Measurements from ENCODE around the gene NQO1.
"Not testable (repeated sequence)": the region's sequence is repeated elsewhere in the genome, so short reads cannot be mapped to it uniquely, and the experiment has no call there.

NQO1 gene

DNA sequence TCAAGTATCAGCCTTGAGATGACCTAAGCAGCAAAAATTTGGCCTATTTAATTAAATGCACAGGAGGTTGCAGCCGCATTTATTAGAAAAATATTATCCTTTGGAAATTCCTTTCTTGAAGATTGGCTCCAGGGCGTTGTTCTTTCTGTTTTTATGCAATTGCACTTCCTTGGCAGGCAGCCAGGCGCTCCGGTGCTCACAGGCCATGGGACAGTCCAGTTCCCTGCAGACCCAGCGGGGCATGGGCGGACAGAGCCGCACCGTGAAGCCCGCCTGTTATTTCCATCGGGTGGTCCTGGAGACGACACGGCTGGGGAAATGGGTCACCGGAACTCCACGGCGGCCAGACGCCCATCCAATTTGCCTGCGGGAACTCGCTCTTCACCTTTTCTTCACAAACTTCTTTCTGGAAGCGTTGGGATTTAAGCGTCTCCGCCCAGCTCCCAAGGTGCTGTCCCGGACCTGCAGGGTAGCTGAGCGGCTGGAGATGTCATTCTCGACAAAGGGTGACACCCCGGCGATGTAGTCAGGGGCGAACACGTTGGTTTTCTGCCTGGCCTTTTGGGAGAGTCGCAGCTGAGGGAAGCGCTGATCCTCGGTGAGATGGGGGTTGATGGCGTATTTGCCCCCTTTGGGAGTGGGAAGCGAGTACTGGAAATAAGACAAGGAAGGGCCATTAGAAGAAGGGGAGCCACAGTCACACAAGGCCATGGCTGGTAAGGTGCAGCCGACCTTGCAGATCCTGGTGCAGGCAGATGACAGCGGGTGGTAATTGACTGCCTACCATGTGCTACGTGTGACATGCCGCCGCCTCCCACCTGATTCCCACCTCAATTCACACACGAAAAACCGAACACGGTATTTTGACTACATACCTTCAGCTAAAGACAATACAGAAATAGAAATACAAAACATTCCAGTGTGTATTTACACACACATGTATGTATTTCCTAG is 15.9 kb upstream of the NQO1 start:
- peak; percentile 47 for DNase-seq (ENCODE audit: low spot score)

DNA sequence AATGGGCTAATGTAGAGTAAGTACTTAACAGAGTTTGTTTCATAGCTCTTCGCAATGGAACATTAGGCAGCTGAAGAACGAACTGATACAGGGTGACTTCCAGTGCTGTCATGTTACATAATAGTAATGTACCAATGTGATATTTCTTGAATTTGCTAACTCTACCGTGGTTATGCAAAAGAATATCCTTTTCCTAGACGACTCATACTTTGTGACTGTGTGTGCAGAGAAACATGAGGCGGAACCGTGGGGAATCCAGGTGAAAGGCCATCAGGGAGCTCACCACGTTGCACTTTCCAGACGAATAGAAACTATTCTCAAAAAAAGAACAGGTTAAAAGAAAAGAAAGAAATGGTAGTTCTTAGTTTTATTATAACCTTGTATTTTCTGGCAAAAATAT is 15.2 kb upstream of the NQO1 start:
- DNase-seq (ENCODE audit: low spot score), result peak; percentile 35

DNA sequence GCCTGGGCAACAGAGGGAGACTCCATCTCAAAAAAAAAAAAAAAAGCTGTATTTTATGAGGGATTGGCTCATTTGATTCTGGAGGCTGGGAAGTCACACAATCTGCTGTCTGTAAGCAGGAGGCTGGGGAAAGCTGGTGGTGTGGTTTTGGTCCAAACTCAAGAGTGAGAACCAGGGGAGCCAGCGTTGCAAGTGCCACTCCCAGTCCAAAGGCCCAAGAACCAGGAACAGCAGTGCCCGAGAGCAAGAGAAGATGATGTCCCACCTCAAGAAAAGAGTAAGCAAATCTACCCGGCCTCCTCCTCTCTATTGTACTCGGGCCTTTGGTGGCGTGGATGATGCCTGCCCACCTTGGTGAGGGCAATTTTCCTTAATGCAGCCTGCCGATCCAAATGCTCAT is 5.7 kb upstream of the NQO1 start:
- no peak for DNase-seq (ENCODE audit: low spot score)

DNA sequence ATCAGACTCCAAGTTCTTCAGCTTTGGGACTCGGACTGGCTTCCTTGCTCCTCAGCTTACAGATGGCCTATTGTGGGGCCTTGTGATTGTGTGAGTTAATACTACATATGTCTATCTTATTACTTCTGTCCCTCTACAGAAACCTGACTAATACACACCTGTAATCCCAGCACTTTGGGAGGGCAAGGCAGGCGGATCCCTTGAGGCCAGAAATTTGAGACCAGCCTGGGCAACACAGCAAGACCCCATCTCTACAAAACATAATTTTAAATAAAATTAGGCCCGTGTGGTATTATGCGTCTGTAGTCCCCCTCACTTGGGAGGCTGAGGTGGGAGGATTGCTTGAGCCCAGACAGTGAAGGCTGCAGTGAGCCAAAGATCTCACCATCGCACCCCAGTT is 4.9 kb upstream of the NQO1 start:
- DNase-seq (ENCODE audit: low spot score), result not testable (repeated sequence)

DNA sequence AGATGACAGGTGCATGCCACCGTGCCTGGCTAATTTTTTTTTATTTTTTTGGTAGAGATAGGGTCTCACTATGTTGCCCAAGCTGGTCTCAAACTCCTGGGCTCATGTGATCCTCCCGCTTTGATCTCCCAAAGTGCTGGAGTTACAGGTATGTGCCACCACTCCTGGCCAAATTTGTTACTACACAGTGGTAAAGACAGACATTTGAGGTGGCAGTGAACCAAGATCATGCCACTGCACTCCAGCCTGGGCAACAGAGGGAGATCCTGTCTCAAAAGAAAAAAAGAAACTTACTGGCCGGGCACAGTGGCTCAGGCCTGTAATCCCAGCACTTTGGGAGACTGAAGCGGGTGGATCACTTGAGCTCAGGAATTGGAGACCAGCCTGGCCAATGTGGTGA is 2.7 kb upstream of the NQO1 start:
- DNase-seq (ENCODE audit: low spot score), result not testable (repeated sequence)

DNA sequence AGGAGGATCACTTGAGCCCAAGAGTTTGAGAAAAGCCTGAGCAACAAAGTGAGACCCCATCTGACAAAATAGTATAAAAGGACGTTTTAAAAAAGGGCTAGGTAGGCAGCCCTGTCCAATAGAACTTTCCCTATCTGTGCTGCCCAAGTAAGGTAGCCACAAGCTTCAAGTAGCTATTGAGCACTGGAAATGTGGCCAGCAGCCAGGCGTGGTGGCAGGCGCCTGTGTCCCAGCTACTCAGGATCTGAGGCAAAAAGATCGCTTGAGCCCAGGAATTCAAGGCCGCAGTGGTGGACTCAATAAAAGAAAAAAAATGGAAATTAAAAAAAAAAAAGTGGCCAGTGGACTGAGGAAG is 1.5 kb upstream of the NQO1 start:
- no peak for DNase-seq (ENCODE audit: low spot score)

DNA sequence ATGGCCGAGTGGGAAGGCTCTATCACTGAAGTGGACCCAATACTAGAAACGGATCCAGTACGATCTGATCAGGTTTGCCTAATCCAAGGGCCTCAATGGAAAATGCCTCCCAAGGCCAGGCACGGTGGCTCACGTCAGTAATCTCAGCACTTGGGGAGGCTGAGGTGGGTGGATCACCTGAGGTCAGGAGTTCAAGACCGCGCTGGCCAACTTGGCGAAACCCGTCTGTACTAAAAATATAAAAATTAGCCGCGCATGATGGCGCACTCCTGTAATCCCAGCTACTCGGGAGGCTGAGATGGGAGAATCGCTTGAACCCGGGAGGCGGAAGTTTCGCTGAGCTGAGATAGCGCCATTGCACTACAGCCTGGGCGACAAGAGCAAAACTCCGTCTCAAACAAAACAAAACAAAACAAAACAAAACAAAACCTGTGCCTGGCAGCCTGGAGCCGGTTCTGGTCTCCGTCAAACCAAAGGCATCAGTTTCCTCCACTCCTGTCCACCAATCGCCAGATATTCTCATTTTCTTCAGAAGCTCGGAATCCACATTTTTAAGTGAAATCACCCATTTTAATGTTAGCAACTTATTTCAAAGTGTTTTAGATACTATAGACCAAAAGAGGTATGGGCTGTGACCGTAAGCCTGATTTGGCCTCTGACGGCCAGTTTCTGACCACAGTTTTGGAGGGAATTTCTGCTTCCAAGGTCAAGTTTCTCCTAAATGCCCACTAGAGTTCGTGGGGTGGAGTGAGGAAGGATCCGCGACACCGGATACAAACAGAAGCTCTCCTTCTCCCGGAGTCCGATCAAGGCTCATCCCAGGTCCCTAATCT is 664 bp downstream of the NQO1 start:
- no peak for DNase-seq (ENCODE audit: low spot score)

DNA sequence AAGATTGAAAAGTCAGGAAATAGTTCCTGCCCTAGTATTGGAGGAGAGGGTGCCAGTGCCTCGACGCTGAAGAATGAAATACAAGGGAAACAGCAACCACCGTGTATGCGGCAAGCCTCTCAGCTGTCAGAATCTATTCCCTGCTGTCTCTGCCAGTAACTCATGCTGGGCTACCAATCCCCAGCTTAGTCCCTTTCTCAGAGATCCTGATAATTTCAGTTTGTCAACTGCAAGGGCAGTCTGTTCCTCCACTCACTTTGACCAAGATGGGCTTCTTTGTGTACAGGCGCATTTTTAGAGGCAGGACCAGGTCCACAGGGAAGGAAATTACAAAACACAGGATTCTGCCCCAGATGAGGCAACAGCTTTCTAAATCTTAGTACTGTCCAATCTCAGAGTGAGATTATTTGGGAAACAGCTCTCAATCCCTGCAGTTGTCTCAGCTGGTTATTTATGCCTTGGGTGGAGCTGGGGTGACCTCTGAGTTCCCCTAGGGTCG is 1.3 kb downstream of the NQO1 start:
- DNase-seq (ENCODE audit: low spot score), result no peak

DNA sequence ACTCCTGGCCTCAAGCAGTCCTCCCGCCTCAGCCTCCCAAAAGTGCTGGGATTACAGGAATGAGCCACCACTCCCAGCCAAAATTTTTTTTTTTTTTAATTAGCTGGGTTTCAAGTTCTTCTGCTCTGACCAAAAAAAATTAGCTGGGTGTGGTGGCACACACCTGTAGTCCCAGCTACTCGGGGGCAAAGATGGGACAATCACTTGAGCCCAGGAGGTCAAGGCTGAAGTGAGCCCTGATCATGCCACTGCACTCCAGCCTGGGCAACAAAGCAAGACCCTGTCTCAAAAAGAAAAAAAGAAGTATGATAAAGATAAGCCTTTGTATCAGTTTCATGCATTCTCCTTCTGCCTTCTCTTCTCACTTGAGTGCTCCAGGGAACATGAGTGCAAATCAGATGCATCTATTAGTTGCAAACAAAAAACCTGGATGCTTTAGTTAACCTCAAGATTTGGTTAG is 1.9 kb downstream of the NQO1 start:
- DNase-seq (ENCODE audit: low spot score), result no peak

DNA sequence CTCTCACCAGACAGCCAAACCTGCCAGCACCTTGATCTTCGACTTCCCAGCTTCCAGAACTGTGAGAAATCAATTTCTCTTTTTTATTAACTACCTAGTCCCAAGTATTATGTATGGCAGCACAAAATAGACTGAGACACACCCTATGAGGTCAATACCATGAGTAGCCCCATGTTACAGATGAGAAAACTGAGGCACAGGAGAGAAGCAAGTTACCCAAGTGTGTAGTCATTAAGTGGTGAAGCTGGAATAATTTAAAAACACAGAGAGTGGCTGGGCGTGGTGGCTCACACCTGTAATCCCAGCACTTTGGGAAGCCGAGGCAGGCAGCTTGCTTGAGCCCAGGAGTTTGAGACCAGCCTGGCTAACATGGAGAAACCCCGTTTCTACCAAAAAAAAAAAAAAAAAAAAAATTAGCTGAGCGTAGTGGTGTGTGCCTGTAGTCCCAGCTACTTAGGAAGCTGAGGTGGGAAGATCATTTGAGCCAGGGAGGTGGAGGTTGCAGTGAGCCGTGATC is 4.9 kb downstream of the NQO1 start:
- DNase-seq (ENCODE audit: low spot score), result no peak

DNA sequence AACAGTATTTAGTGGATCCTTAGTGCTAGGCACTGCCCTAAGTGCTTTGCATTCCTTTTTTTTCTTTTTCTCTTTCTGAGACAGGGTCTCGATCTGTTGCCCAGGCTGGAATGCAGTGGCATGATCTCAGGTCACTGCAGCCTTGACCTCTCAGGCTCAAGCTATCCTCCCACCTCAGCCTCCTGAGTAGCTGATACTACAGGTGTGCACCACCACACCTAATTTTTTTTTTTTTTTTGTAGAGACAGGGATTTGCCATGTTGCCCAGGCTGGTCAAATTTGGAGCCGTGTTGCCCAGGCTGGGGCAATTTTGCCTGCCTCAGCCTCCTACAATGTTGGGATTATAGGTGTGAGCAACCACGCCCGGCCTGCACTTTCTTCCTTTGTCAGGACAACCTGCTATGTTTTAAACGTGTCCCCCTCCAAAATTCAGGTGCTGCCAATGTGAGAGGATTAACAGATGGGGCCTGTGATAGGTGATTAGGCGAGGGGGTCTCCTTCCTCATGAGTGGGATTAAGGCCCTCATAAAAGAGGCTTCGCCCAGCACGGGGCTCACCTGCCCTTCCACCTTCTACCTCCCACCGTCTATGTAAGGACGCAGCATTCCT is 5.4 kb downstream of the NQO1 start:
- no peak for DNase-seq (ENCODE audit: low spot score)

DNA sequence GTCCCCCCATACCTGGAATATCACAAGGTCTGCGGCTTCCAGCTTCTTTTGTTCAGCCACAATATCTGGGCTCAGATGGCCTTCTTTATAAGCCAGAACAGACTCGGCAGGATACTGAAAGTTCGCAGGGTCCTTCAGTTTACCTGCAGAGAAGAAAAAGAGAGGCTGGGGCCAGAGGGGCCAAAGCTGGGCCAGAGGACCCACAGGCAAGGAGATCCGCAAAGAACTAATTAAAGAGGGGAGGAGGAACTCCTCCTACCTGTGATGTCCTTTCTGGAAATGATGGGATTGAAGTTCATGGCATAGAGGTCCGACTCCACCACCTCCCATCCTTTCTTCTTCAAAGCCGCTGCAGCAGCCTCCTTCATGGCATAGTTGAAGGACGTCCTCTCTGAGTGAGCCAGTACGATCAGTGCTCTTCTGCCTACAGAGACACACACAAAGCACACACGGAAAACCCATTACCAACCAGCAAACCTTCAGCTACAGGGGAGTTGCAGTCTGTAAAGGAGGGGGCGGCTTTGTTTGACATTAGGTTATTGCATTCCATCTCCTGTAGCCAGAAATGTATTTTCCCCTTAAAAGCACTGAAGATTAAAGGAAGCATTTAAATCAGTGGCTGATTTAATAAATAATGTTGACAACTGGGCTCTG is 8.1 kb downstream of the NQO1 start:
- DNase-seq (ENCODE audit: low spot score), result no peak

DNA sequence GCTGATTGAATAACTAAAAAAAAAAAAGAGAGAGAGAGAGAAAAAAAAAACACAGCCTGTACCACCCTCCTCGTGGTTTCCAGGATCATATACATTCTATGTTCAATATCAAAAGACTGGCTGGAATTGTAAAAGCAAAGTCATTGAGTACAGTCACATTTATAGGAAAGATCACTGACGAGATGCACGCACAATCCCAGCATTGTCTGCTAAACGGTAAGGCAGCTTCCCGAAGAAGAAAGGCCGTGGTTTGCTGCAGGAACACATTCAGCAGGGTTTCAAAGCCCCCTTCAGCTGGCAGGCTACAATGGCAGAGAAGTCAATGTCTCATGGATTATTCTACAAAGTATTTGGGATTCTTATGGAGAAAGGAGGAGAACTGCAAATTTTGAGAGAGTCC is 9.3 kb downstream of the NQO1 start:
- DNase-seq (ENCODE audit: low spot score), result no peak

DNA sequence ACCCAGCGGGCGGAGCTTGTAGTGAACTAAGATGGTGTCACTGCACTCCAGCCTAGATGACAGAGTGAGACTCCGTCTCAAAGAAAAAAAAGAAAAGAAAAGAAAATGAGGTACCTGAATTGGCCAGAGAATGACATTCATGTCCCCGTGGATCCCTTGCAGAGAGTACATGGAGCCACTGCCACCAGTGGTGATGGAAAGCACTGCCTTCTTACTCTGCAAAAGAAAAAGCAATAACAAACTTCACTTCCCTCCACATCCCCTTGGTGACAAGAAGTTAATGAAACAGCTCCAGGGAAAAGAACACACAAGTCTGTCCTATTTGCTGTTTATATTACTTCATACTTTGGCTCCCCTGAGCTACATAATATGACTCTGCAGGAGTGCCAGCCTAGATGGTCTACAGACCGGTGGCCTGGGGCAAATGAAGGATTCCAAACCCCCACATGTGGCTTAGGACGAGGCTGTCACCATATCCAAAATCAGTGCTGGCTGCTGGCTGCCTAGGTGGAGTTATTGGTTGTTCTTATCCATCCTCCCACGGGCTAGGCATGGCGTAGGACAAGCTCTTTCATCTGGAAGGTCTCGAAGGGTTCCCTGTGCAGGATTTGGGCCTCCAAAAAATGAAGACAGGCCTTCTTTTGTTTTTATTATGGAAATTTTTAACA is 13.3 kb downstream of the NQO1 start:
- no peak for DNase-seq (ENCODE audit: low spot score)

DNA sequence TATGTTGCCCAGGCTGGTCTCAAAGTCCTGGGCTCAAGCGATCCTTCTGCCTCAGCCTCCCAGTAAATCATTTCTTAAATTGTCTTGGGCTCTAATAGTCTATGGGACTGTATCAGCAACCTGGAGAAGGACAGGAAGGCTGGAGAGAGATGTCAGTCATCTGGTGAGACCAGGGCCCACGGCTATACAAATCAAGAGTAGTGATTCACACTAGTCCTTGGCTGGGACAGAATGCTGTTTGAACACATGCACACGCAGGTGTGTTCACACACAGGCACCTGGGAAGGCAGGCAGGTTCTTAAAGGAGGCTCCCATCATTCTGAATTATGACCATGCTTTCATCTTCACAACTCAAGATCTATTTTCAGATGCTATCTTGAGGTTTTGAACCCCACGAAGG is 14.1 kb downstream of the NQO1 start:
- DNase-seq (ENCODE audit: low spot score), result no peak

DNA sequence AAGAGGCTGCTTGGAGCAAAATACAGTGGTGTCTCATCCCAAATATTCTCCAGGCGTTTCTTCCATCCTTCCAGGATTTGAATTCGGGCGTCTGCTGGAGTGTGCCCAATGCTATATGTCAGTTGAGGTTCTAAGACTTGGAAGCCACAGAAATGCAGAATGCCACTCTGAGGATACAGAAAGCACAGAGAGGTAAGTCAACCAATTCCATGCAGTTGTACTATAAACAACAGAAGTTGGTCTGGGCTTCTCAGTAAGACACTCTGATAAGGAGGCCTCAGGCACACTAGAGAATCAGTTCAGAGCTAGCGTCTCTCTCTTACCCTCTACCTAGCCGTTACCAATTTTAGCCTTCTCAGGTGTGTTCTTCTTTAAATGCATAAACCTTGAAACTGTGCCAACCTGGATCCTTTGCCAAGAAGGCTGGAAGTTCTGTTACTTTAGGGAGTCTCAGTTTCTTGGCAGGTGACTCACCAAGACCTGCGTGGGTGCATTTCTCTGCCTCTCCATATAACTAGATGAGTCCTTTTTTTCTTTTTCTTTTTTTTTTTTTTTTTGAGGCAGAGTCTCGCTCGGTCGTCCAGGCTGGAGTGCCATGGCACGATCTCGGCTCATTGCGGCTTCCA is 15.1 kb downstream of the NQO1 start:
- DNase-seq (ENCODE audit: low spot score), result no peak

DNA sequence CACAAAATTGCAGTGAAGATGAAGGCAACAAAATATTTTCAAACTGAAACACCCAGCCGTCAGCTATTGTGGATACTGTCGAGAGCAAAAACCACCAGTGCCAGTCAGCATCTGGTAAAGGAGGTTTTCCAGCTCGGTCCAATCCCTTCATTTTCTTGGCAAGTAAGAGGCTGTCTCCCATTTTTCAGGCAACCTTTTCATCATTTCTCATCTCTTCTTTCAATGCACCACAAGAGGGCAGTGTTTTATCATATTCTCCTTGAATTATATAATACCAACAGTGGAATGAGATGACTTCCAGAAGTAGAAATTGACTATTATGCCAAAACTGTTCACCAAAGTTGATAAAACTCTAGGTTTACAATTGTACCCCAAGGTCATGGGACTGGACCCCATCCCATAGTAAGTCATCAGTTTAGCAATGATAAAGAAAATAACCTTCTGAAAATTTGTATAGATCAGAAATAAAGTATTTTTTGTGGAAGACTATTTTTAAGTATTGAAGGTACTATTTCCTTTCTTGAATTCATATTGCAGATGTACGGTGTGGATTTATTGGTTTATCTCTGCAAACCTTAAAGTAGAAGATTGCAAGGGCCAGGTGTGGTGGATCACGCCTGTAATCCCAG is 16.8 kb downstream of the NQO1 start:
- DNase-seq (ENCODE audit: low spot score), result peak; percentile 89

DNA sequence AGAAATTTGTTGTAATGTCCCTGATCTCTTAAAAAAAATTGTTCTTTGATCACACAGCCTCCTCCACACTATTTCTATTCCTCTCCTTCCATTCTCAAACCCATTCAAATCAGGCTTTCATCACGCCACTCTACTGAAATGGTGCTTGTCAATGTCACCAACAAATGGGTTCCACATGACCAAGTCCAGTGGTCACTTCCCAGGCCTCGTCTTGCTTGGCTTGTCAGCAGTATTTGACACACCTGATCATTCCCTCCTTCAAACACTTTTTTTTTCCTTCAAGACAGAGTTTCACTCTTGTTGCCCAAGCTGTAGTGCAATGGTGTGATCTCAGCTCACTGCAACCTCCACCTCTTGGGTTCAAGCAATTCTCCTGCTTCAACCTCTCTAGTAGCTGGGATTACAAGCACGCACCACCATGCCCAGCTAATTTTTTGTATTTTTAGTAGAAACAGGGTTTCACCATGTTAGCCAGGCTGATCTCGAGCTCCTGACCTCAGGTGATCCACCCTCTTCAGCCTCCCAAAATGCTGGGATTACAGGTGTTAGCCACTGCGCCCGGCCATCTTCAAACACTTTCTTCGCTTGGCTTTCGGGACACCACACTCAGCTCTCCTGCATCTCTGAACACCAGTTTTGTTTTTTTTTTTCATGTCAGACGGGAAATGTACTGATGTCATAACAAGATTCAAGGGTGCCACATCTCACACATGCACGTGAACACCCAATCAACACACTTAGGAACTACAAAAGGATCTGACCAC is 18.3 kb downstream of the NQO1 start:
- DNase-seq (ENCODE audit: low spot score), result no peak

DNA sequence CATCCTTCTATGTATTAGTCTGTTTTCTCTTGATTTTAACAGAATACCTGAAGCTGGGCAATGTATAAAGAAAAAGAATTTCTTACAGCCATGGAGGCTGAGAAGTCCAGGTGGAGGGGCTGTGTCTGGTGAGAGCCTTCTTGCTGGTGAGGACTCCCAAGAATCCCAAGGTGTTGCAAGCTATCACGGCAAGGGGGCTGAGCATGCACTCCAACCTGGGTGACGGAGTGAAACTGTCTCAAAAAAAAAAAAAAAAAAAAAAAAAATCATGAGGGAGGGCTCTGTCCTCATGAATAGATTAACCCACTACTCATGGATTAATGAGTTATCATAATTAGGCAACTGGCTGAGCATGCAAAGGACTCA is 19.4 kb downstream of the NQO1 start:
- no peak for DNase-seq (ENCODE audit: low spot score)
